ENCODE results near the gene C2CD2.

C2CD2 gene

GRCh38 chr21:41973861-41974751 lies 20.3 kb upstream of the C2CD2 start:
- Histone ChIP-seq H3K36me3 (ENCODE audit: control insufficient read depth in 1 of 2, insufficient read depth in 2 of 2, low read length in 2 of 2) (no peaks in the 10 kb centered on the region), H3K4me1 (ENCODE audit: control insufficient read depth in 1 of 2, insufficient read depth in 2 of 2, low read length in 2 of 2) (no peaks in the 10 kb centered on the region), H3K4me3 (ENCODE audit: low read depth in 1 of 2, low read length in 2 of 2) (no peak overlapping the region), H3K9me3 (ENCODE audit: control insufficient read depth in 1 of 2, low read length in 2 of 2) (no peaks in the 10 kb centered on the region), H3K27me3 (ENCODE audit: low read depth, low read length) (no peaks in the 10 kb centered on the region), H3K27ac (ENCODE audit: low read length) (no peak overlapping the region)

GRCh38 chr21:41973427-41973831 lies 19.6 kb upstream of the C2CD2 start:
- H3K27me3 ChIP-seq (ENCODE audit: low read depth, low read length), result no peaks in the 10 kb centered on the region
- H3K36me3 ChIP-seq (ENCODE audit: control insufficient read depth in 1 of 2, insufficient read depth in 2 of 2, low read length in 2 of 2), result no peaks in the 10 kb centered on the region
- no peak overlapping the region for H3K4me3 ChIP-seq (ENCODE audit: low read depth in 1 of 2, low read length in 2 of 2)
- no peaks in the 10 kb centered on the region for H3K4me1 ChIP-seq (ENCODE audit: control insufficient read depth in 1 of 2, insufficient read depth in 2 of 2, low read length in 2 of 2)
- no peak overlapping the region for H3K27ac ChIP-seq (ENCODE audit: low read length)
- H3K9me3 ChIP-seq (ENCODE audit: control insufficient read depth in 1 of 2, low read length in 2 of 2), result no peaks in the 10 kb centered on the region

- Histone ChIP-seq H3K9me3 (ENCODE audit: control insufficient read depth in 1 of 2, low read length in 2 of 2) (no peaks in the 10 kb centered on the region), H3K36me3 (ENCODE audit: control insufficient read depth in 1 of 2, insufficient read depth in 2 of 2, low read length in 2 of 2) (no peaks in the 10 kb centered on the region), H3K4me3 (ENCODE audit: low read depth in 1 of 2, low read length in 2 of 2) (no peak overlapping the region), H3K27ac (ENCODE audit: low read length) (no peak overlapping the region), H3K27me3 (ENCODE audit: low read depth, low read length) (no peaks in the 10 kb centered on the region), H3K4me1 (ENCODE audit: control insufficient read depth in 1 of 2, insufficient read depth in 2 of 2, low read length in 2 of 2) (no peaks in the 10 kb centered on the region)
These were observed 18.8 kb upstream of the C2CD2 start for GRCh38 chr21:41972511-41973205.

- H3K36me3 ChIP-seq (ENCODE audit: control insufficient read depth in 1 of 2, insufficient read depth in 2 of 2, low read length in 2 of 2), result no peaks in the 10 kb centered on the region
- no peaks in the 10 kb centered on the region for H3K4me1 ChIP-seq (ENCODE audit: control insufficient read depth in 1 of 2, insufficient read depth in 2 of 2, low read length in 2 of 2)
- H3K4me3 ChIP-seq (ENCODE audit: low read depth in 1 of 2, low read length in 2 of 2), result no peak overlapping the region
- no peak overlapping the region for H3K27ac ChIP-seq (ENCODE audit: low read length)
- no peaks in the 10 kb centered on the region for H3K9me3 ChIP-seq (ENCODE audit: control insufficient read depth in 1 of 2, low read length in 2 of 2)
- no peaks in the 10 kb centered on the region for H3K27me3 ChIP-seq (ENCODE audit: low read depth, low read length)
These were observed 18.1 kb upstream of the C2CD2 start for GRCh38 chr21:41971891-41972290.

- H3K36me3 ChIP-seq (ENCODE audit: control insufficient read depth in 1 of 2, insufficient read depth in 2 of 2, low read length in 2 of 2), result no peaks in the 10 kb centered on the region
- H3K4me1 ChIP-seq (ENCODE audit: control insufficient read depth in 1 of 2, insufficient read depth in 2 of 2, low read length in 2 of 2), result no peaks in the 10 kb centered on the region
- no peak overlapping the region for H3K4me3 ChIP-seq (ENCODE audit: low read depth in 1 of 2, low read length in 2 of 2)
- H3K27ac ChIP-seq (ENCODE audit: low read length), result no peak overlapping the region
- no peaks in the 10 kb centered on the region for H3K27me3 ChIP-seq (ENCODE audit: low read depth, low read length)
- H3K9me3 ChIP-seq (ENCODE audit: control insufficient read depth in 1 of 2, low read length in 2 of 2), result no peaks in the 10 kb centered on the region
These were observed 17.2 kb upstream of the C2CD2 start for GRCh38 chr21:41970751-41971653.

GRCh38 chr21:41970106-41970391 lies 16.2 kb upstream of the C2CD2 start:
- H3K27ac ChIP-seq (ENCODE audit: low read length), result no peak overlapping the region
- H3K9me3 ChIP-seq (ENCODE audit: control insufficient read depth in 1 of 2, low read length in 2 of 2), result no peaks in the 10 kb centered on the region
- no peaks in the 10 kb centered on the region for H3K4me1 ChIP-seq (ENCODE audit: control insufficient read depth in 1 of 2, insufficient read depth in 2 of 2, low read length in 2 of 2)
- no peaks in the 10 kb centered on the region for H3K36me3 ChIP-seq (ENCODE audit: control insufficient read depth in 1 of 2, insufficient read depth in 2 of 2, low read length in 2 of 2)
- H3K27me3 ChIP-seq (ENCODE audit: low read depth, low read length), result no peaks in the 10 kb centered on the region
- no peak overlapping the region for H3K4me3 ChIP-seq (ENCODE audit: low read depth in 1 of 2, low read length in 2 of 2)

GRCh38 chr21:41967708-41968107 lies 13.9 kb upstream of the C2CD2 start:
- Histone ChIP-seq H3K36me3 (ENCODE audit: control insufficient read depth in 1 of 2, insufficient read depth in 2 of 2, low read length in 2 of 2) (no peaks in the 10 kb centered on the region), H3K27ac (ENCODE audit: low read length) (no peak overlapping the region), H3K4me3 (ENCODE audit: low read depth in 1 of 2, low read length in 2 of 2) (no peak overlapping the region), H3K4me1 (ENCODE audit: control insufficient read depth in 1 of 2, insufficient read depth in 2 of 2, low read length in 2 of 2) (no peaks in the 10 kb centered on the region), H3K9me3 (ENCODE audit: control insufficient read depth in 1 of 2, low read length in 2 of 2) (no peaks in the 10 kb centered on the region), H3K27me3 (ENCODE audit: low read depth, low read length) (no peaks in the 10 kb centered on the region)

- H3K9me3 ChIP-seq (ENCODE audit: control insufficient read depth in 1 of 2, low read length in 2 of 2), result no peaks in the 10 kb centered on the region
- H3K36me3 ChIP-seq (ENCODE audit: control insufficient read depth in 1 of 2, insufficient read depth in 2 of 2, low read length in 2 of 2), result no peaks in the 10 kb centered on the region
- H3K27ac ChIP-seq (ENCODE audit: low read length), result no peak overlapping the region
- no peaks in the 10 kb centered on the region for H3K4me1 ChIP-seq (ENCODE audit: control insufficient read depth in 1 of 2, insufficient read depth in 2 of 2, low read length in 2 of 2)
- no peak overlapping the region for H3K4me3 ChIP-seq (ENCODE audit: low read depth in 1 of 2, low read length in 2 of 2)
- H3K27me3 ChIP-seq (ENCODE audit: low read depth, low read length), result no peaks in the 10 kb centered on the region
These were observed 13.2 kb upstream of the C2CD2 start for GRCh38 chr21:41966872-41967621.

- Histone ChIP-seq H3K4me1 (ENCODE audit: control insufficient read depth in 1 of 2, insufficient read depth in 2 of 2, low read length in 2 of 2) (no peaks in the 10 kb centered on the region), H3K4me3 (ENCODE audit: low read depth in 1 of 2, low read length in 2 of 2) (no peak overlapping the region), H3K27me3 (ENCODE audit: low read depth, low read length) (no peaks in the 10 kb centered on the region), H3K27ac (ENCODE audit: low read length) (no peak overlapping the region), H3K36me3 (ENCODE audit: control insufficient read depth in 1 of 2, insufficient read depth in 2 of 2, low read length in 2 of 2) (no peaks in the 10 kb centered on the region), H3K9me3 (ENCODE audit: control insufficient read depth in 1 of 2, low read length in 2 of 2) (no peaks in the 10 kb centered on the region)
These were observed 12.4 kb upstream of the C2CD2 start for GRCh38 chr21:41966041-41966833.

GRCh38 chr21:41965461-41966013 lies 11.7 kb upstream of the C2CD2 start:
- Histone ChIP-seq H3K27ac (ENCODE audit: low read length) (no peak overlapping the region), H3K4me3 (ENCODE audit: low read depth in 1 of 2, low read length in 2 of 2) (no peak overlapping the region), H3K36me3 (ENCODE audit: control insufficient read depth in 1 of 2, insufficient read depth in 2 of 2, low read length in 2 of 2) (no peaks in the 10 kb centered on the region), H3K9me3 (ENCODE audit: control insufficient read depth in 1 of 2, low read length in 2 of 2) (no peaks in the 10 kb centered on the region), H3K4me1 (ENCODE audit: control insufficient read depth in 1 of 2, insufficient read depth in 2 of 2, low read length in 2 of 2) (no peaks in the 10 kb centered on the region), H3K27me3 (ENCODE audit: low read depth, low read length) (no peaks in the 10 kb centered on the region)

All from muscle layer of duodenum (tissue), 2 donors.